Thyroid gland (tissue), 4 donors: ENCODE results near the gene TAOK3.

Experiments
- CTCF ChIP-seq, 6 experiments: fragments of 200-600 bp in 3 of 6; fragments of 450-650 bp in 3 of 6; sonication (generic) in 3 of 6; IDR thresholded peaks; one replicate each; pipeline ENCODE4 v1.5.1; 2016 to 2019; ENCODE audit warnings: antibody characterized with exemption in 6 of 6, mild to moderate bottlenecking in 2 of 6, inconsistent platforms in 1 of 6, moderate library complexity in 1 of 6
- POLR2A ChIP-seq, 2 donors: fragments of 450-650 bp; IDR thresholded peaks; one replicate each; pipeline ENCODE4 v1.6.1; 2017; ENCODE audit warnings: antibody characterized with exemption in 2 of 2, mild to moderate bottlenecking in 2 of 2, moderate library complexity in 1 of 2

- no peak for TF ChIP-seq POLR2A (IDR thresholded peaks at IDR 0.05)
- TF ChIP-seq CTCF (IDR thresholded peaks at IDR 0.05) = no peak
Measured at GRCh38 chr12:118102609-118103008, 270.1 kb downstream of the TAOK3 start.
